ENCODE data around the gene NADSYN1.

DNA sequence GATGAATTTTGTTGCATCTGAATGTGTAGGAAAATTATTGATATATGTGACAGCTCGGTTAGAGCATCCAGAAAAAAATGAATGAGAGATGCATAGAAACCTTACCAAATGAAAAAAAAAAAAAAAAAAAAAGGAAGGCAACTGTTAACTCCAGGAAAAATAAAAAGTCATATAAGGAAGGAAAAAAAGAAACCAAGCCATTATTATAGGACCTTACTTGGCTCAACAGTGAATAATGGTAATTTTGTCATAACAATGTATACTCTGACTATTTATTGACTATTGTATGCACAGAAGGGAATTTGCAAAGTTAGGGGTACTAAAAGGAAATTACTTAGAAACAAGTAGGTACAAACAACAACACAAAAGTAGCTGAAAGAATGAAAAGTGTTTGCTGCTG lies 6.9 kb upstream of the NADSYN1 start:
- no peak for TF ChIP-seq POLR2A (IDR thresholded peaks at IDR 0.05; ENCODE audit: insufficient read depth in 1 of 2, low read depth in 2 of 2, low read length in 2 of 2)
- no peak for TF ChIP-seq RBM39 (IDR thresholded peaks at IDR 0.05; ENCODE audit: low read depth, low read length, poor library complexity, severe bottlenecking)
